Measurements from ENCODE around the gene RAB40C. TPM values are rescaled to one million over a fixed set of nuclear protein-coding genes. Genes with fewer than 3 reads are reported as not detected.
A peak's percentile ranks its signal among the peaks of the same experiment; 100 is the strongest.

RAB40C gene
- total and polyA plus RNA-seq, 9 of the 15 experiments (the other 6 are each of a cell fraction or from before 2014, with no cell fraction given), result 0.17 to 23.4 (median 8.7) TPM

GRCh38 chr16:553601-554296 is 36.1 kb upstream of the RAB40C start (continued):
- TF ChIP-seq TBP (optimal IDR thresholded peaks at IDR 0.05; ENCODE audit: low read depth, low read length) (no peak), POLR2AphosphoS5 (IDR thresholded peaks at IDR 0.05; ENCODE audit: control insufficient read depth, insufficient read depth, low read depth, low read length) (no peak), POLR2G (IDR thresholded peaks at IDR 0.05; ENCODE audit: low read depth, low read length) (peak; percentile 64), ZBTB49 (CRISPR knock-in tag; IDR thresholded peaks at IDR 0.05; ENCODE audit: borderline replicate concordance) (no peak), COPS2 (conservative IDR thresholded peaks at IDR 0.05) (no peak)

- intact Hi-C loops (cut with micrococcal nuclease) (no loop called here), in situ Hi-C loops (cut with MboI) (no loop called here)
- peaks cover 42% of the 10 kb centered on the region; the same call in 1 of the 3 replicates for H3K36me3 ChIP-seq (ENCODE audit: control insufficient read depth, insufficient read depth, low read length)
- H3K4me3 ChIP-seq, result no peak overlapping the region
- no peaks in the 10 kb centered on the region for H3K9me1 ChIP-seq (ENCODE audit: control insufficient read depth, insufficient read depth, low read length)
- CTCF ChIA-PET (ENCODE audit: low intra/inter-chr PET ratio), result no interaction called here
- no peak overlapping the region for H3K4me2 ChIP-seq (ENCODE audit: insufficient read depth, low read length)
- peaks cover 0 to 59% of the 10 kb centered on the region in 2 experiments; a peak in 2 of 5 replicates for H3K4me1 ChIP-seq (replicated peaks in 1 of 2; ENCODE audit: control insufficient read depth in 2 of 2, insufficient read depth in 2 of 2, low read length in 2 of 2)
- H2AFZ ChIP-seq (ENCODE audit: low read depth, low read length), result no peak overlapping the region
- FAIRE-seq (no peak), DNase-seq (ENCODE audit: extremely low read depth in 1 of 4, low spot score in 3 of 4) (no peak), ATAC-seq (no peak)
- POLR2A ChIA-PET, result interaction anchor here (1.1 kb wide), 1 partner anchor 18 kb away, joined by 4 read pairs; no protein-coding TSS in a partner anchor
- H3K9me3 ChIP-seq (replicated peaks; ENCODE audit: control insufficient read depth, insufficient read depth, low read depth, low read length), result no peaks in the 10 kb centered on the region
- no peak overlapping the region for H3K27ac ChIP-seq (ENCODE audit: extremely low read depth, low read depth, low read length)
- peaks cover 5% of the 10 kb centered on the region; the same call in 1 of the 3 replicates for H3K79me2 ChIP-seq (ENCODE audit: control insufficient read depth, insufficient read depth, low read length)
- 84% methylated on average over 11 of the region's 11 CpGs for WGBS (ENCODE audit: insufficient coverage, low coverage, missing lambda C conversion rate)
- H4K20me1 ChIP-seq (replicated peaks; ENCODE audit: control insufficient read depth, insufficient read depth, low read length), result no peaks in the 10 kb centered on the region
- no peaks in the 10 kb centered on the region for H3K27me3 ChIP-seq (ENCODE audit: control insufficient read depth in 2 of 2, insufficient read depth in 2 of 2, low read length in 2 of 2)
- BruUV-seq (replicated peaks), result no TSS peak
- no peak overlapping the region for H3K9ac ChIP-seq (ENCODE audit: insufficient read depth in 1 of 2, low read depth in 2 of 2, low read length in 2 of 2)
- TF ChIP-seq ZC3H4 (CRISPR knock-in tag; IDR thresholded peaks at IDR 0.05; ENCODE audit: borderline replicate concordance) (no peak), DACH1 (IDR thresholded peaks at IDR 0.05; ENCODE audit: partially characterized antibody) (no peak), HNRNPLL (IDR thresholded peaks at IDR 0.05; ENCODE audit: low read depth, low read length, poor library complexity, severe bottlenecking) (no peak), HOXB6 (CRISPR knock-in tag; IDR thresholded peaks at IDR 0.05; ENCODE audit: borderline replicate concordance) (no peak), THRA (IDR thresholded peaks at IDR 0.05) (no peak), ID3 (CRISPR knock-in tag; IDR thresholded peaks at IDR 0.05) (no peak), ID3 (tag; IDR thresholded peaks at IDR 0.05) (no peak), ZNF121 (CRISPR knock-in tag; conservative IDR thresholded peaks at IDR 0.05) (no peak), FOS (IDR thresholded peaks at IDR 0.05; ENCODE audit: extremely low read depth, insufficient read length) (no peak), HNRNPL (IDR thresholded peaks at IDR 0.05; ENCODE audit: low read depth, low read length) (no peak), CBFA2T3 (IDR thresholded peaks at IDR 0.05) (no peak), PRPF4 (IDR thresholded peaks at IDR 0.05; ENCODE audit: insufficient read depth, low read depth, low read length, poor library complexity, severe bottlenecking) (no peak), KDM1A (IDR thresholded peaks at IDR 0.05) (no peak)
Measured at GRCh38 chr16:554297-554621, 35.6 kb upstream of the RAB40C start.
